Osteocyte (in vitro differentiated cells): ENCODE measurements around the gene IRGC. TPM values are rescaled to one million over a fixed set of nuclear protein-coding genes. Genes with fewer than 3 reads are reported as not detected.

ENCODE experiments used
- DNase-seq: peaks from one replicate; pipeline ENCODE4 v3.0.0; 2021; ENCODE audit warnings: mixed read lengths; ENCODE audit not compliant: unreplicated experiment; ENCODE audit errors: extremely low spot score
- H3K27ac Mint-ChIP-seq: one replicate; pipeline ENCODE4 v1.8.0; 2021; ENCODE audit warnings: mild to moderate bottlenecking, mixed read lengths; ENCODE audit not compliant: unreplicated experiment
- H3K27me3 Mint-ChIP-seq: one replicate; pipeline ENCODE4 v1.8.0; 2021; ENCODE audit warnings: mixed read lengths; ENCODE audit not compliant: unreplicated experiment
- H3K36me3 Mint-ChIP-seq: one replicate; pipeline ENCODE4 v1.8.0; 2021; ENCODE audit warnings: mixed read lengths; ENCODE audit not compliant: unreplicated experiment
- H3K4me1 Mint-ChIP-seq: one replicate; pipeline ENCODE4 v1.8.0; 2021; ENCODE audit warnings: mixed read lengths; ENCODE audit not compliant: unreplicated experiment
- H3K4me3 Mint-ChIP-seq: one replicate; pipeline ENCODE4 v1.8.0; 2021; ENCODE audit warnings: mild to moderate bottlenecking, moderate library complexity, mixed read lengths; ENCODE audit not compliant: unreplicated experiment
- H3K9me3 Mint-ChIP-seq: one replicate; pipeline ENCODE4 v1.8.0; 2021; ENCODE audit warnings: mixed read lengths; ENCODE audit not compliant: unreplicated experiment
- CTCF ChIP-seq: fragments of 200-600 bp; sonication (generic); IDR thresholded peaks from 2 replicates; pipeline ENCODE4 v1.5.0; 2021; ENCODE audit warnings: antibody characterized with exemption, mild to moderate bottlenecking, moderate library complexity
- total RNA-seq: library from RNA; stranded (reverse); gene quantifications from 2 replicates; pipeline ENCODE4 v1.2.1, GENCODE V29; 2021

The IRGC gene
- total RNA-seq, 1 donor from 2014 or later: not detected

GRCh38 chr19:43690890-43691289 is 25.0 kb upstream of the IRGC start:
- Mint-ChIP-seq H3K9me3 (peaks cover 13% of the 10 kb centered on the region), H3K36me3 (no peaks in the 10 kb centered on the region)

GRCh38 chr19:43691755-43692154 is 24.1 kb upstream of the IRGC start:
- H3K4me1 Mint-ChIP-seq: peaks cover 4% of the 10 kb centered on the region
- TF ChIP-seq CTCF: no peak
- peaks cover 18% of the 10 kb centered on the region for H3K27me3 Mint-ChIP-seq
- no peak overlapping the region for H3K4me3 Mint-ChIP-seq
- peaks cover 13% of the 10 kb centered on the region for H3K9me3 Mint-ChIP-seq
- no peak overlapping the region for H3K27ac Mint-ChIP-seq
- H3K36me3 Mint-ChIP-seq: no peaks in the 10 kb centered on the region
- no peak for DNase-seq

More at GRCh38 chr19:43690890-43691289, 25.0 kb upstream of the IRGC start:
- TF ChIP-seq CTCF: no peak
- no peak for DNase-seq
- Mint-ChIP-seq H3K4me3 (no peak overlapping the region), H3K27me3 (peaks cover 18% of the 10 kb centered on the region), H3K27ac (no peak overlapping the region), H3K4me1 (peaks cover 4% of the 10 kb centered on the region)

- H3K4me1 Mint-ChIP-seq: no peaks in the 10 kb centered on the region
- peaks cover 13% of the 10 kb centered on the region for H3K9me3 Mint-ChIP-seq
- no peak overlapping the region for H3K4me3 Mint-ChIP-seq
- peaks cover 18% of the 10 kb centered on the region for H3K27me3 Mint-ChIP-seq
- H3K27ac Mint-ChIP-seq: no peak overlapping the region
- DNase-seq: no peak
- TF ChIP-seq CTCF: no peak
- no peaks in the 10 kb centered on the region for H3K36me3 Mint-ChIP-seq
These were observed 23.5 kb upstream of the IRGC start for GRCh38 chr19:43692385-43692784.

GRCh38 chr19:43692877-43693276 is 23.0 kb upstream of the IRGC start:
- peaks cover 18% of the 10 kb centered on the region for H3K27me3 Mint-ChIP-seq
- DNase-seq: no peak
- H3K36me3 Mint-ChIP-seq: no peaks in the 10 kb centered on the region
- no peaks in the 10 kb centered on the region for H3K4me1 Mint-ChIP-seq
- H3K4me3 Mint-ChIP-seq: no peak overlapping the region
- TF ChIP-seq CTCF: no peak
- H3K9me3 Mint-ChIP-seq: peaks cover 13% of the 10 kb centered on the region
- no peak overlapping the region for H3K27ac Mint-ChIP-seq

GRCh38 chr19:43694553-43694952 is 21.3 kb upstream of the IRGC start:
- no peak for DNase-seq
- Mint-ChIP-seq H3K4me1 (no peaks in the 10 kb centered on the region), H3K9me3 (peaks cover 13% of the 10 kb centered on the region), H3K36me3 (no peaks in the 10 kb centered on the region), H3K4me3 (no peak overlapping the region), H3K27me3 (peaks cover 18% of the 10 kb centered on the region), H3K27ac (no peak overlapping the region)
- no peak for TF ChIP-seq CTCF
